ENCODE measurements around the gene PSMD11.

DNA sequence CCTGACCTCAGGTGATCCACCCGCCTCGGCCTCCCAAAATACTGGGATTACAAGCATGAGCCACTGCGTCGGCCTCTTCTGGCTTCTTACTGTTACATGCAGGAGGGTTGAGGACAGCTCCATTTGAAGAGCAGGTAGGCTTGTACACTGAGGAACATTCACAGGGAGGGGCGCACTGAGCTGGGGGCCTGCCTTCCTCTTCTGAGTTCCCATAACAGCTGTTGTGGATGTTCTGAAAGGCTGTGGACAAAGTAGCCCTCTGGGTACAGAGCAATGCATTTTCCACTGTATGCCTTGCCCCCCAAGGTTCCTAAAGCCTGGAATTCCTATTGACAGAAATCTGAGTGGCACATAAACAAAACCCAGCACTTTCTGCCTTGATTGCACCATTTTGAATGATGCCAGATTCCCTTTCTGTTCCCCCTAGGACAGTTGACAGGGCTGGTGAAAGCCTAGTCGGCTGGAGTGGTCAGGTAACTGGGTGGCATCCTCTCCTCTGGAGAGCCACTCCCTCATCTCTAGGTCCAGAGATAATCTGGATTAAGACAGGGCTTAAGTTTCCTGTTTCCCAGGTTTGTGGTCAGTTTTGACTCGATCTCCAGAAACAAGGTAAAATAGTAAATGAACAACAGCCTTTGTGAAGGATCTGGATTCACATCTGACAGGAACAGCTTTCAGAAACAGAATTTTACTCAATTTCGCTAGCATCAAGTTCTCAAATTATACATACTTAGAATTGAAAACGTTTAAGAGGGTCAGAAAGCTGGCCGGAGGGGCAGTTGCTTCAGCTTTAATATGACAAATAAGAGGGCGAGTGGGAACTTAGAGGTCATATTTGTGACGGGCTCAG is 41.2 kb downstream of the PSMD11 start:
- TF ChIP-seq, protein P1, sequence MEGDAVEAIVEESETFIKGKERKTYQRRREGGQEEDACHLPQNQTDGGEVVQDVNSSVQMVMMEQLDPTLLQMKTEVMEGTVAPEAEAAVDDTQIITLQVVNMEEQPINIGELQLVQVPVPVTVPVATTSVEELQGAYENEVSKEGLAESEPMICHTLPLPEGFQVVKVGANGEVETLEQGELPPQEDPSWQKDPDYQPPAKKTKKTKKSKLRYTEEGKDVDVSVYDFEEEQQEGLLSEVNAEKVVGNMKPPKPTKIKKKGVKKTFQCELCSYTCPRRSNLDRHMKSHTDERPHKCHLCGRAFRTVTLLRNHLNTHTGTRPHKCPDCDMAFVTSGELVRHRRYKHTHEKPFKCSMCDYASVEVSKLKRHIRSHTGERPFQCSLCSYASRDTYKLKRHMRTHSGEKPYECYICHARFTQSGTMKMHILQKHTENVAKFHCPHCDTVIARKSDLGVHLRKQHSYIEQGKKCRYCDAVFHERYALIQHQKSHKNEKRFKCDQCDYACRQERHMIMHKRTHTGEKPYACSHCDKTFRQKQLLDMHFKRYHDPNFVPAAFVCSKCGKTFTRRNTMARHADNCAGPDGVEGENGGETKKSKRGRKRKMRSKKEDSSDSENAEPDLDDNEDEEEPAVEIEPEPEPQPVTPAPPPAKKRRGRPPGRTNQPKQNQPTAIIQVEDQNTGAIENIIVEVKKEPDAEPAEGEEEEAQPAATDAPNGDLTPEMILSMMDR (IDR thresholded peaks at IDR 0.05): no peak
- TF ChIP-seq POLR2A (IDR thresholded peaks at IDR 0.05): no peak
